KBM-7 (cell line): ENCODE results near the gene GUK1.
"Not testable (repeated sequence)": the region's sequence is repeated elsewhere in the genome, so short reads cannot be mapped to it uniquely, and the experiment has no call there.

Experiments used
- DNase-seq: peaks from one replicate; pipeline ENCODE4 v3.0.0-alpha.2; 2015
- in situ Hi-C: fragments of 300-500 bp; cut with MboI; formaldehyde crosslinking; loops from 2 replicates; pipeline ENCODE4 v1.14.3; 2020; ENCODE audit warnings: low sequenced_read_pairs, low pct_unique_long_range_greater_than_20kb, mixed read lengths

The GUK1 gene

GRCh38 chr1:228171221-228171891, 31.3 kb downstream of the GUK1 start:
- DNase-seq = no peak
- in situ Hi-C loops = no loop called here

GRCh38 chr1:228172591-228173527, 32.8 kb downstream of the GUK1 start:
- no peak for DNase-seq
- in situ Hi-C loops = no loop called here

GRCh38 chr1:228173528-228174481, 33.7 kb downstream of the GUK1 start:
- peak; percentile 11 for DNase-seq
- in situ Hi-C loops = not testable (repeated sequence)

GRCh38 chr1:228174482-228175315, 34.6 kb downstream of the GUK1 start:
- in situ Hi-C loops = no loop called here
- no peak for DNase-seq

GRCh38 chr1:228175316-228176023, 35.4 kb downstream of the GUK1 start:
- in situ Hi-C loops = no loop called here
- DNase-seq = no peak

- no peak for DNase-seq
- in situ Hi-C loops = no loop called here
These were observed 35.9 kb downstream of the GUK1 start for GRCh38 chr1:228176024-228176395.

- in situ Hi-C loops = no loop called here
- DNase-seq = no peak
These were observed 36.5 kb downstream of the GUK1 start for GRCh38 chr1:228176461-228177182.

- in situ Hi-C loops = no loop called here
- no peak for DNase-seq
These were observed 37.0 kb downstream of the GUK1 start for GRCh38 chr1:228177183-228177475.

- in situ Hi-C loops = no loop called here
These were observed 37.9 kb downstream of the GUK1 start for GRCh38 chr1:228177721-228178710.

GRCh38 chr1:228178737-228179684, 38.9 kb downstream of the GUK1 start:
- DNase-seq = no peak
- in situ Hi-C loops = no loop called here

More at GRCh38 chr1:228177721-228178710, 37.9 kb downstream of the GUK1 start:
- DNase-seq = no peak

- in situ Hi-C loops = no loop called here
- DNase-seq = peak; percentile 31
These were observed 40.3 kb downstream of the GUK1 start for GRCh38 chr1:228180271-228180958.

GRCh38 chr1:228180959-228181644, 41.0 kb downstream of the GUK1 start:
- DNase-seq = no peak
- in situ Hi-C loops = no loop called here

- in situ Hi-C loops = no loop called here
- no peak for DNase-seq
These were observed 41.6 kb downstream of the GUK1 start for GRCh38 chr1:228181645-228182034.

- no peak for DNase-seq
- in situ Hi-C loops = no loop called here
These were observed 42.4 kb downstream of the GUK1 start for GRCh38 chr1:228182296-228183030.
